ENCODE data around the gene IFNE.

The IFNE gene

GRCh38 chr9:21522348-21522747 lies 40.2 kb upstream of the IFNE start:
- TF ChIP-seq CTCF (IDR thresholded peaks at IDR 0.05; ENCODE audit: low read depth, low read length, missing control alignments), result no peak
- no peak for DNase-seq (ENCODE audit: low read depth)
- H3K4me3 ChIP-seq (ENCODE audit: low read depth, low read length), result no peak overlapping the region

GRCh38 chr9:21521448-21521847 lies 39.3 kb upstream of the IFNE start:
- no peak for DNase-seq (ENCODE audit: low read depth)
- TF ChIP-seq CTCF (IDR thresholded peaks at IDR 0.05; ENCODE audit: low read depth, low read length, missing control alignments), result no peak
- H3K4me3 ChIP-seq (ENCODE audit: low read depth, low read length), result no peak overlapping the region

- no peak for TF ChIP-seq CTCF (IDR thresholded peaks at IDR 0.05; ENCODE audit: low read depth, low read length, missing control alignments)
- no peak for DNase-seq (ENCODE audit: low read depth)
- no peak overlapping the region for H3K4me3 ChIP-seq (ENCODE audit: low read depth, low read length)
These were observed 38.6 kb upstream of the IFNE start for GRCh38 chr9:21520501-21521228.

GRCh38 chr9:21519855-21520434 lies 37.8 kb upstream of the IFNE start:
- DNase-seq (ENCODE audit: low read depth), result no peak
- no peak overlapping the region for H3K4me3 ChIP-seq (ENCODE audit: low read depth, low read length)
- TF ChIP-seq CTCF (IDR thresholded peaks at IDR 0.05; ENCODE audit: low read depth, low read length, missing control alignments), result no peak

GRCh38 chr9:21516796-21517195 lies 34.7 kb upstream of the IFNE start:
- TF ChIP-seq CTCF (IDR thresholded peaks at IDR 0.05; ENCODE audit: low read depth, low read length, missing control alignments), result no peak
- DNase-seq (ENCODE audit: low read depth), result no peak
- no peak overlapping the region for H3K4me3 ChIP-seq (ENCODE audit: low read depth, low read length)

- TF ChIP-seq CTCF (IDR thresholded peaks at IDR 0.05; ENCODE audit: low read depth, low read length, missing control alignments), result no peak
- DNase-seq (ENCODE audit: low read depth), result no peak
- H3K4me3 ChIP-seq (ENCODE audit: low read depth, low read length), result no peak overlapping the region
These were observed 31.3 kb upstream of the IFNE start for GRCh38 chr9:21513431-21513830.

- no peak overlapping the region for H3K4me3 ChIP-seq (ENCODE audit: low read depth, low read length)
- no peak for TF ChIP-seq CTCF (IDR thresholded peaks at IDR 0.05; ENCODE audit: low read depth, low read length, missing control alignments)
- no peak for DNase-seq (ENCODE audit: low read depth)
These were observed 28.7 kb upstream of the IFNE start for GRCh38 chr9:21510806-21511205.
